Gastrocnemius medialis (tissue), 4 donors: Measurements from ENCODE around the gene NR1H2.

ENCODE experiments used
- POLR2A ChIP-seq, 2 donors: fragments of 450-650 bp; IDR thresholded peaks; one replicate each; pipeline ENCODE4 v1.6.1; 2017; ENCODE audit warnings: antibody characterized with exemption in 2 of 2, mild to moderate bottlenecking in 2 of 2, moderate library complexity in 2 of 2
- TF ChIP-seq, protein P1 (sequence below), 5 experiments: fragments of 450-650 bp in 3 of 5; fragments of 200-600 bp in 2 of 5; sonication (generic) in 2 of 5; IDR thresholded peaks in 4 of 5; conservative IDR thresholded peaks in 1 of 5; 1 replicate in 4 of 5; 2 replicates in 1 of 5; pipeline ENCODE4 v1.5.1; 2016 to 2019; ENCODE audit warnings: antibody characterized with exemption in 5 of 5, mild to moderate bottlenecking in 3 of 5, moderate library complexity in 3 of 5

- TF ChIP-seq, protein P1, sequence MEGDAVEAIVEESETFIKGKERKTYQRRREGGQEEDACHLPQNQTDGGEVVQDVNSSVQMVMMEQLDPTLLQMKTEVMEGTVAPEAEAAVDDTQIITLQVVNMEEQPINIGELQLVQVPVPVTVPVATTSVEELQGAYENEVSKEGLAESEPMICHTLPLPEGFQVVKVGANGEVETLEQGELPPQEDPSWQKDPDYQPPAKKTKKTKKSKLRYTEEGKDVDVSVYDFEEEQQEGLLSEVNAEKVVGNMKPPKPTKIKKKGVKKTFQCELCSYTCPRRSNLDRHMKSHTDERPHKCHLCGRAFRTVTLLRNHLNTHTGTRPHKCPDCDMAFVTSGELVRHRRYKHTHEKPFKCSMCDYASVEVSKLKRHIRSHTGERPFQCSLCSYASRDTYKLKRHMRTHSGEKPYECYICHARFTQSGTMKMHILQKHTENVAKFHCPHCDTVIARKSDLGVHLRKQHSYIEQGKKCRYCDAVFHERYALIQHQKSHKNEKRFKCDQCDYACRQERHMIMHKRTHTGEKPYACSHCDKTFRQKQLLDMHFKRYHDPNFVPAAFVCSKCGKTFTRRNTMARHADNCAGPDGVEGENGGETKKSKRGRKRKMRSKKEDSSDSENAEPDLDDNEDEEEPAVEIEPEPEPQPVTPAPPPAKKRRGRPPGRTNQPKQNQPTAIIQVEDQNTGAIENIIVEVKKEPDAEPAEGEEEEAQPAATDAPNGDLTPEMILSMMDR (IDR thresholded peaks at IDR 0.05 in 4 of 5, conservative IDR thresholded peaks at IDR 0.05 in 1 of 5): no peak
- no peak for TF ChIP-seq POLR2A (IDR thresholded peaks at IDR 0.05)
These were observed 45.7 kb upstream of the NR1H2 start for GRCh38 chr19:50330365-50331078.
